ENCODE data around the gene PDCD6IP.
"Not testable (repeated sequence)": the region's sequence is repeated elsewhere in the genome, so short reads cannot be mapped to it uniquely, and the experiment has no call there.

PDCD6IP gene, protein sequence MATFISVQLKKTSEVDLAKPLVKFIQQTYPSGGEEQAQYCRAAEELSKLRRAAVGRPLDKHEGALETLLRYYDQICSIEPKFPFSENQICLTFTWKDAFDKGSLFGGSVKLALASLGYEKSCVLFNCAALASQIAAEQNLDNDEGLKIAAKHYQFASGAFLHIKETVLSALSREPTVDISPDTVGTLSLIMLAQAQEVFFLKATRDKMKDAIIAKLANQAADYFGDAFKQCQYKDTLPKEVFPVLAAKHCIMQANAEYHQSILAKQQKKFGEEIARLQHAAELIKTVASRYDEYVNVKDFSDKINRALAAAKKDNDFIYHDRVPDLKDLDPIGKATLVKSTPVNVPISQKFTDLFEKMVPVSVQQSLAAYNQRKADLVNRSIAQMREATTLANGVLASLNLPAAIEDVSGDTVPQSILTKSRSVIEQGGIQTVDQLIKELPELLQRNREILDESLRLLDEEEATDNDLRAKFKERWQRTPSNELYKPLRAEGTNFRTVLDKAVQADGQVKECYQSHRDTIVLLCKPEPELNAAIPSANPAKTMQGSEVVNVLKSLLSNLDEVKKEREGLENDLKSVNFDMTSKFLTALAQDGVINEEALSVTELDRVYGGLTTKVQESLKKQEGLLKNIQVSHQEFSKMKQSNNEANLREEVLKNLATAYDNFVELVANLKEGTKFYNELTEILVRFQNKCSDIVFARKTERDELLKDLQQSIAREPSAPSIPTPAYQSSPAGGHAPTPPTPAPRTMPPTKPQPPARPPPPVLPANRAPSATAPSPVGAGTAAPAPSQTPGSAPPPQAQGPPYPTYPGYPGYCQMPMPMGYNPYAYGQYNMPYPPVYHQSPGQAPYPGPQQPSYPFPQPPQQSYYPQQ

DNA sequence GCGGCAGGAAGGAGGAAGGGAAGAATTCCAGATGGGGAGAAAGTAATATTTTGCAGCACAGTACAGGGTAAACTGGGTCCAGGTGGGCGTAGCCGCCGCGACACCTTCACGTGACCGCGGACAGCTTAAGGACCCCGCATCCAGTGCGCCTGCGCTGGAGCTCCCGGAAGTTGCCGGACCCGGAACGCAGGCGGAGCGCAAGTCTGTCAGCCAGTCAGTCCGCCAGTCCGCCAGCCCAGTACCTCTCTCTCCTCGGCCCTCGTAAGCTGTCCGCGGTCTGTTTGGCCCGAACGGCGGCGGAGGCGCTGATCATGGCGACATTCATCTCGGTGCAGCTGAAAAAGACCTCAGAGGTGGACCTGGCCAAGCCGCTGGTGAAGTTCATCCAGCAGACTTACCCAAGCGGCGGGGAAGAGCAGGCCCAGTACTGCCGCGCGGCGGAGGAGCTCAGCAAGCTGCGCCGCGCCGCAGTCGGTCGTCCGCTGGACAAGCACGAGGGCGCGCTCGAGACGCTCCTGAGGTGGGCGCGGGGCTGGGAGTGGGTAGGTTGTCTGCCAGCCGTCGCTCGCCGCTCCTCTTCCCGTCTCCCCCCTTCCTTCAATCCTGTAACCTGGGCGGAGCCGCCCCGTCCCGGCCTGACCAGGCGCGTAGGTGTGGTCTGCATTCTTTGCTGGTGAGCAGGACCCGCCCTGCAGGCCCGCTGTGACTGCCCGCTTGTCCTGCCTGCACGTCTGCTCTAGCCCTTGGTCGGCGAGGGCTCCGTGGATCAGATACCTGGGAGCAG, at the start of gene PDCD6IP:
PDCD6IP (plus strand) TSS at position 213 of the 784 bp plus-strand sequence; CDS start at position 312, 99 bp downstream.
- DNase-seq (ENCODE audit: low spot score) = peak; percentile 84

DNA sequence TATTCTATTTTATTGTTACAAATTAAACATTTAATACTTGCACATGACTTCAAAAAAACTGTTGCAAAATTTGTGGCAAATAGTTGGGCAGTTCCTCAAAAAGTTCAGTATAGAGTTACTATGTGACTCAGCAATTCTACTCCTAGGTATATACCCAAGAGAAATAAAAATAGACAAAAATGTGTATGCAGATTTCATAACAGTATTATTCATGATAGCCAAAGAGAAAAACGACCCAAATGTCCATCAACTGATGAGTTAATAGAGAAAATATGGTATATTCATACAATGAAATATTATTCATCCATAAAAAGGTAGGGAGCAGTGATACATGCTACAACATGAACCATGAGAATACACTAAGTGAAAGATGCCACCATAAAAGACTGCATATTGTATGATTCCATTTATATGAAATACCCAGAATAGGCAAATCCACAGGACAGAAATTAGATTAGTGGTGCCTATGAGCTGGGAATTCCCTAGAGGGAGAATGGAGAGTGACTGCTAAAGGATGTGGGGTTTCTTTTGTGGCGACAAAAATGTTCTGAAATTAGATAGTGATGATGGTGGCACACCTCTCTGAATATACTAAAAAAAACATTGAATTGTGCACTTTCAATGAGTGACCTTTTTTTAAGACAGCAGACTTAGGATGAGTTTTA, 48.8 kb upstream of the PDCD6IP start:
- DNase-seq (ENCODE audit: low spot score) = no peak

DNA sequence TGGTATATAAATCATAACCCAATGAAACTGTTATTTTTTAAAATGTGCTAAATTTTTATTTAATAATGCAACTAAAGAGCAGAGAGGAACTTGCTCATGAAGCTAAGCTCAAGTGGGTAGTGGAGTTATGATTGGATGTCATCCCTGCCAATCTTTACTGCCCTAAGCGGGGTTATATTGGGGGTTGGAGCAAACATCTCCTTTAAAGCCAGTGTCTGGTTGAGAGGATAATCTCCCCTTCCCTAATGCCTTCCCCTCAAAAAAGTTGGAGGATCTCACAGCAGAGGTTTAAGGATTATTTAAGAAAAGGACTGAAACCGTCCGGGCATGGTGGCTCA, 48.2 kb upstream of the PDCD6IP start:
- no peak for DNase-seq (ENCODE audit: low spot score)

DNA sequence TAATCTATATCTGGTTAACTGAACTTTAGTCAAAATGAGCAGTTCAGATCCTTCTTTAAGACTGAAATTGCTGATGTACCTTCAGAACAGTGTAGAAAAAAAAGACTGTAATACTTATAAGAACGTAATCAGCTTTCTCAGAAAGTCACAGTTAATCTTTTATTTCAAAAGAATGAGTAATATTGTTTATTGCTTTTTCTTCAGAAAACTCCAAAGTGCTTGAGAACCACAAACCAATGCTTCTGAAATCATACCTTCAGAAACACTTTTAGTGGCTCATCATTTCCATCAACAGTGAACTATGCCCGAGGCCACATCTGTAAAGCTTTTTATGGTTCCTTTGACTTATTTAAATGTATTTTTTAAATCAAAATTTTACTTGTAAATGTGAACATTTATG, 47.1 kb upstream of the PDCD6IP start:
- DNase-seq (ENCODE audit: low spot score) = no peak

DNA sequence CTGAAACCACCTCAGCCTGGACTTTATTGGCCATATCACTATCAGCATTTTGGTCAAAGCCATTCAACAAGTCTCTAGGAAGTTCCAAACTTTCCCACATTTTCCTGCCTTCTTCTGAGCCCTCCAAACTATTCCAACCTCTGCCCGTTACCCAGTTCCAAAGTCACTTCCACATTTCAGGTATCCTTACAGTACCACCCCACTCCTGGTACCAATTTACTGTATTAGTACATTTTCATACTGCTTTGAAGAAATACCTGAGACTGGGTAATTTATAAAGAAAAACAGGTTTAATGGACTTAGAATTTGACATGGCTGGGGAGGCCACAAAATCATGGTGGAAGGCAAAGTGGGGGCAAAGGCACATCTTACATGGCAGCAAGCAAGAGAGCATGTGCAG, 44.0 kb upstream of the PDCD6IP start:
- DNase-seq (ENCODE audit: low spot score) = not testable (repeated sequence)

DNA sequence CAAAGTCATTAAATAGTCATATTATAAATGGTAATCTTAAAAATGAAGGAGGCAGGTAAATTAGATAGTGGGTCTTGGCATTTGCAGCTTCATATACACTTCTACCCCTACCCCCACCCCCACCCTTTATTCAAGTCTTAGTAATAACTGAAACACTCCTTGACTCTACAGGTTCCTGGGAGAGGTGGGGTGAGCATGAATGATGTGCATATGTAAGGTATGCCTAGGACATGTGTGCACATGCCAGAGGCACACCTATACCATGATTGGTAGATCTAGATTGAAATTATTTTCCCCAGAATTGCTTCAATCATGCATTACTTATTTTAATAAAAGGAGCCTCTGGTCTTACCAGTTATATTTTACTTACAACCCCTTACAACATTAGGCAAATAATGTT, 40.1 kb upstream of the PDCD6IP start:
- DNase-seq (ENCODE audit: low spot score) = no peak

DNA sequence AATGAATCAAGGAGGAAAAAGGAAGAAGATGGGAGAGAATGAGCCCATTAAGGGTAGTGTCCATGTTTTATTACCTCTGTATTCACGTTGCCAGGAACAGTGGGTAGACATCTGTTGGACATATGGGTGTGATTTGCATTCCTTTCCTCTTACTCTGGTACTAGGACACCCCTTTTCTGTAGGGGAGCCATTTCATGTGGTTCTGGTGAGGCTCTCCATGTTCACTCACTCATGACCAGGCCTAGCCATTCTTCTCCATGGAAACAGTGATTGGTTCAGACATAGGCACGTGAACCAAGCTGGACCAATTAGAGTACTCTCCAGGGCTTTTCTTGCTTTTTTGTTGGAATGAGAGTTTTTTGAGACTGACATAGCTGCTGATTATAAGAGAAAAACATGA, 39.6 kb upstream of the PDCD6IP start:
- DNase-seq (ENCODE audit: low spot score) = no peak

DNA sequence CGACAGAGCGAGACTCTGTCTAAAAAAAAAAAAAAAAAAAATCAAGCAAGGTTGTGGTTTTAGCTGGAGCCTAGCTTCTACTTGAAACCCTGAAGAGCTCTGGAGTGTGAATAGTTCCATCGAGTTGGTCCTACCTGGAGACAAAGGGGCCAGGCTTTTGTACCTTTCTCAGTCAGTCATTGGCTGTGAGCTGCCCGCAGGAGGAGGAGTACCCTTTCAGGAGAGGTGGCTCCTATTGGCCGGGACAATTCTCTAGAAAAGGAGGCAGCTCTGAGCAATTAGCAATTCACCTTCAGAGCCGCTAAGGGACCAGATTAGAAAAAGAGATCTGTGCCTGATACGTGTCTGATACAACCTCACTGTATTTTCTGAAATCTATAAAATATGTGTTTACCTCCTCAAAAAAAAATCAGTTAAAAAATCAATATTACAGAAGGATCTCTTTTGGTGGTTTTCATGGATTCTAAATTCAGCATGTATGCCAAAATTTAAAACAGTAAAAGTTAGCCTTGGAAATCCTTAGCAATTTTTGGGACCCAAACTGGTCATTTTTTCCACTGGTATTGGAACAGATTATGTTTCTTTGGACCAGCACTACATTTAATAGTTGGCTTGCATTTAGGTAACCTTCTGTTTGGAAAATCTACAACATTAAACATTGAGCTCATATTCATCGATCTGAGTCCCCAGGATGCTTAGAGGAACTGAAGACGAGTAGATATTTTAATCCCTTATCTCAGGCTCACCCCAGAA, 29.7 kb upstream of the PDCD6IP start:
- no peak for DNase-seq (ENCODE audit: low spot score)

DNA sequence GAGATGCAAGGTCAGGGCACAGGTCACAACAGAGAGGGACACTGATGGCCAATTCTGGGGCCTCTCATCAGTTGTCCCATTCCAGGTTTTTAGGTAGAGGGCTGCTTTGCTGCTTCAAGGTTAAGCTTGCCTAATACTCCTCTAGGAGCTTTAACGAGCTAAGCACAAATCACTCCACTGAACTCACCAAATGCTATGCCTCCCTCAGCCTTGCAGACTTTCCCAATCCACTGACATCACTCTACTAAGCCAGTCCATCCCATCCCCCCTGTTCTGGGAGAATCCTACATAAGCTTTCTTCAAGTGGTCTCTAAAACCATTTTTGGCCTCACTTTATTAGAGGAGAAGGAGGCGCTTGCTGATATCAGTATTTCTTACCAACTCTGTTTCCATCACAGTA, 24.8 kb upstream of the PDCD6IP start:
- no peak for DNase-seq (ENCODE audit: low spot score)

DNA sequence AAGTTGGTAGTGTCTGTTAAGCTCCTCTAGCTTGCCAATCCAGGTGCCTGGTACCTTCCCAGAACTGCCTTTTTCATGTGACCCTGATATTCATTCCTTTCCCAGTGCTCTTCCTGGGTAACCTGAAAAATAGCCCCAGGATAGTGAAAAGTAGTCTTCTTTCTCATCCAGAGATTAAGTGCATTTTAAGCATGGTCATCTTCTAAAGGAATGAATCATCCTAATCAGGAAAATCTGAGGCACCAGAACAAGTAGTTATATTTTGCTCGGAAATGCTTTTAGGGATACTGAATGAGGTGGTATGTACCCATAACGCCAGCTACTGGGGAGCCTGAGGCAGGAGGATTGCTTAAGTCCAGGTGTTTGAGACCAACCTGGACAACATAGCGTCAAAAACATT, 23.1 kb upstream of the PDCD6IP start:
- no peak for DNase-seq (ENCODE audit: low spot score)

DNA sequence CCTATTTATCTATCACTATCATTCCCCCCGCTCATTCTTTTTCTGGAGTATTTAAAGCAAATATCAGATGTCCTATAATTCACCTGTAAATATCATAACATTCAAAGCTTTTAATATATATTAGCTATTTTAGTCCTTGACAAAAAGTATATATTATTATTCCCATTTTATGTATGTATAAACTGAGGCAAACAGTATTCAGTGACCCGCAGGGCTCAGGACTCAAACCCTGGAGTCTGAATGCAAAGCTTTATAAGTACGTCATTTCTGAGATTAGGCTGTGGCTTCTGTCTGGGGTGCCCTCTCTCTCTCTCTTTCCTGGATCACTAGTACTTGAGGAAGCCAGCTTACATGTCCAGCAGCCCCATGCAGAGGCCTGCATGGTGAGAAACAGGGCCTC, 20.4 kb upstream of the PDCD6IP start:
- no peak for DNase-seq (ENCODE audit: low spot score)

DNA sequence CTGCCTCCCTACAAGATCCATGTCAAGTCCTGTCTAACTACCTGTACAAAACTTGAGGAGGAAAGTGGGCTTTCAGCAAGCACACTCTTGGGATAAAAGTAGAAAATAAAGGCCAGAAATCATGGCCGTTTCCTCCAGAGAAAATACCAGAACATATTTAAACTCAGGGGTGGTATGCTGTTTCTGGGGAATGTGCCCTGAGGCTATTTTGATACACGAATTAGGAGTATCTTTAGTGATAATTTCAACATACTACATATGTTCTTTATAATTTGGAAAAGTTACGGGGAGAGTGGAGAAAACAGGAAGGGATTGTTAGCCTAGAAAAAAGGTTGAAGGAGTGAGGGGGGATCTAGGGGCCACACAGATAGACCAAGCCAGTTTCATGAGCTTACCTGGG, 18.7 kb upstream of the PDCD6IP start:
- DNase-seq (ENCODE audit: low spot score) = no peak

DNA sequence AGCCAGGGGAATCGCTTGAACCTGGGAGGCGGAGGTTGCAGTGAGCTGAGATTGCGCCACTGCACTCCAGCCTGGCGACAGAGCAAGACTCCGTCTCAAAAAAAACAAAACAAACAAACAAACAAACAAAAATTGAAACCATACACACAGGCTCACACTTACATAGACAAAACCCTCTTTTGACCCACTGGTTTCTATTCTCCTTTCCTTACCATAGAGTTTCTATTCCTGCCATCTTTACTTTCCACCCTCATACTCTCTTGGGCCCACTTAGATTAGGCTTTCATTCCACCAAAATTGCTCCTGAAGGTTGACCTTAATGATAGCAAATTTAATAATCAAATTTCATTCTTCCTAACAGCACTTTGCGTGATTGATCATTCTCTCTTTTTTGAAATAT, 17.0 kb upstream of the PDCD6IP start:
- not testable (repeated sequence) for DNase-seq (ENCODE audit: low spot score)

DNA sequence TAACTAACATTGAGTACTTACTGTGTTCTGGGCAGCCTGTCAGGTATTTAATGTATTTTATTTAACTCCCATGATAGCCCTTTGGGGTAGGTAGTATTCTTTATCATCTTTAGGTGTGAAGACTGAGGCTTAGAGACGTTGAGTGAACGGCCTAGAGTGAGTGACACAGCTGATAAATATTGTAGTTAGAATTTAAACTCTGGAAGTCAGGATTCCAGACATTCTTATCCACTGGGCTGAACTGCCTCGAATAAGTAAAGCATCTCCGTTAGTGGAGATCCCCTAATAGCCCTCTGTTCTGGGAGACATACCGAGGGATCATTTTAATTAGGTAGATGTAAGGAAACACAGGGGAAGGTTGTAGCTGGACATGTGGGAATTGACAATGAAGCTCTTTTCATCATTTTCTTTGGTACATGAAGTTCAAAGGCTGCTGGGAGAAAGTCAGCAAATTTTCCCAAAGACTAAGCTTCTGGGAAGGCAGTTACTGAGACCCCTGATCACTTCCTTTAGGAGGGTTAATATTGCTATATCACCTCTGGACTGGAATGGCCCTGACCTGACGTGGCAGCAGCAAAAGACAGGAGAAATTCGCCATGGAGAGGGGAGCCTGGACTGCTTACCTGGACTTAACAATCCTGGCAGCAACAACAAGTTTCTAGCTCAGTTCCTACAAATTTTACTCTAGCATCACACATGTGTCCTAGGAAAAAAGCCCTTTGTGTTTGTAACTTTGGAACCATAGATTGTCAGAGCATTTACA, 11.7 kb upstream of the PDCD6IP start:
- no peak for DNase-seq (ENCODE audit: low spot score)

DNA sequence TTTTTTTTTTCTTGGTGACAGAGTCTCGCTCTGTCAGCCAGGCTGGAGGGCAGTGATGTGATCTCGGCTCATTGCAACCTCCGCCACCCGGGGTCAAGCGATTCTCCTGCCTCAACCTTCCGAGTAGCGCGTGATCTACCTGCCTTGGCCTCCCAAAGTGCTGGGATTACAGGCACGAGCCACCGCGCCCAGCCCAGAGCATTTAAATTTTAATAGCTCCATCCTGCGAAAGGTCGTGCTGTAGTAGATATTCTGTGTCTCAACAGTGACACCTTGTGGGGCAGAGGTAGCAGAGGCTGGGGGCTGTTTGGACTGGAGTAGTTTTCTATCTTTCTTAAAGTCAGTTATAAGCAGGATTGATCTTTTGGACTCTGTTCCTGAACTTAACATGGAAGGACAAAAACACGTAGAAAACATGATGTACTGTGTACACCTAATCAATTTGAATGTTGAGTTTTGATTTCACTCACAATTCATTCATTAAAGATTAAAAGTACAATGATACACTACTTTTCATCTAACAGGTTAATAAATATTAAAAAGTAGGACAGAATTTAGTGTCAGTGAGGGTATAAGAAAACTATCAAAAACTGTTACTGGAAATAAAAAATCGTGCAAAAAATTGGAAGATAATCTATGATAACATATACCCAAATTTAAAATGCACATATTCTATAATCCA, 11.0 kb upstream of the PDCD6IP start:
- peak; percentile 60 for DNase-seq (ENCODE audit: low spot score)

DNA sequence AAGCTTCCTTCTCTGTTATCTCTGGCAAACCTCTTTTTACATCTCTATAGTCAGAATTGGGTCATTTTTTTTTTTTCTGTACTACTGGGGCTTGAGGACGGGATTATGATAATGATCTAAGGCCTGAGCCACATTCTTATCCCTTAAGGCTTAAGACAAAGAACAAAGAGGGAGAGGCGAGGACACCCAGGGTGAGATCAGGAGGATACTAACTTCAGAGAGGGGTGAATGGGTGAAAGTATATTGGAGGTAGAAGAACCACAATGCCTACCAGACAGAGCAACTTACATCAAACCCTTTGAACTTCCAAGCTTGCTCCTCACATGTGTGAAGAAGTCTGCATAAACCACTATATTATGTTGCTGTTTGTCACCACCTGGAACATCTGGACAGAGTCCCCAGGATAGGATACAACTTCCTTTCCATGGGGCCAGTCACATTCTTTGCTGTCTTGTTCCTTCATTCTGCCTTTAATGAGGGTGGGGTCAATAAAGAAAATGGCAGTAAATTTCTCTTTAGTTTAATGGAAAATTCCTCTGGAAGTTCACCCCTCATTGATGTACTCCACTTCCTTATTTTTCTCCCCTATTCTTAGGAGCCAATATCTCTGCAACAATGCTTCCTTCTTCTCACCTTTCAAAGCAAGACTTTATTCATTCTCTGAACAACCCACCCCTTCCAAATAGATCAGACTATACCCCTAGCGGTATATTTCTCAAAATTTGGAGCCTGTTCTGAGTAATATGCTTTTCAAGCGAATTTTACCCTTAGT, 9.1 kb upstream of the PDCD6IP start:
- DNase-seq (ENCODE audit: low spot score) = no peak

DNA sequence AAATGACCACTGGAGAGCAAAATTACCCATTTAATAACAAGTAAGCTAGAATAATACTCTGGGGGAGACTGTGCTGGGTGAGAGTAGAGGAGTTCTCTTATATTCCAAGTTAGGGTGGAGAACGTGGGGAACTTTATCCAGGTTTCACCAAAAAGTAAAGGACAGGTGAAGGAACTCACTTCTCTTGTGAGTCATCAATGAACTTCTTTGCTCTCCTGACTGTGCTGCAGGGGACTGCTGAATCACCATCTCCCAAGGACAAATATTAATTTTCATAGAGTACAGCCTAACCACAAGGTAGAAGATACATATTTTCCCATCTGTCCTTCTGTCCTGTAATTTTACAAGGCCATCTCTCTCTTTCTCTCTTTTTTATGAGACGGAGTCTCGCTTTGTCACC, 8.3 kb upstream of the PDCD6IP start:
- DNase-seq (ENCODE audit: low spot score) = no peak

DNA sequence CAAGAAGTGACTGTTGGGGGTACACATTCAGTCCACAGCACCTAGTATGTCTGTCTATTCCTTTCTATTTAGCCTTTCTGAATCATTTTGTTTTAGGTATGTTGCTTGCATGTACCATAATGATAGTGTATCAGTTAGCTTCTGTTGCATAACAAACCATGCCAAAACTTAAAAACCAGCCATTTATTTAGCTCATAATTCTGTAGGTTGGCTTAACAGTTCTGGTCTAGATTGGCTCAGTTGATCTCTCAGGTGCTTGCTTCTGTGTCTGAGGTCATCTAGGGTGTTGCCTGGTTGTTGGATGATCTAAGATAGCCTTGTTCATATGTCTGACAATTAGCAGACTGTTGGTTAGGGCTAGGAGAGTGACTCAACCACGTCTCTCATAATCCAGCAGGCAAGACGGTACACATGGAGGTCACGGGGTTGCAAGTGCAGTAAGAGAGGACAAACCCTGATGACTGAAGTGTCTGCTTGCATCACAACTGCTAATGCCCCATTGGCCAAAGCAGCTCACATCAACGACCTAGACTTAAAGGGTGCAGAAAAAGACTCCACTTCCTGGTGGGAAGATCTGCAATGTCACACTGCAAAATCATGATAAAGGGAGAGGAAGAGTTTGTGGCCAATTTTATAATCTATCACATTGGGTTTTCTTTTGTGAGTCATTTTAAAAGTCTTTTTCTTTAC, 6.8 kb upstream of the PDCD6IP start:
- DNase-seq (ENCODE audit: low spot score) = no peak
